SK-N-SH (cell line): ENCODE results near the gene USP40.

Source experiments
- CTCF ChIP-seq: fragments of 200-600 bp; sonication (generic); IDR thresholded peaks from 2 replicates; pipeline ENCODE4 v1.6.1; 2017; ENCODE audit warnings: antibody characterized with exemption, mild to moderate bottlenecking, moderate library complexity
- FOSL2 ChIP-seq: IDR thresholded peaks from 2 replicates; pipeline ENCODE4 v1.4.0; 2012; ENCODE audit warnings: low read depth, mild to moderate bottlenecking, moderate library complexity, borderline replicate concordance
- NRF1 ChIP-seq: IDR thresholded peaks from 2 replicates; pipeline ENCODE4 v1.6.1; 2012; ENCODE audit warnings: low read depth, mild to moderate bottlenecking, low read length
- TAF1 ChIP-seq: IDR thresholded peaks from 2 replicates; pipeline ENCODE4 v1.6.1; 2012; ENCODE audit warnings: low read depth, mild to moderate bottlenecking, low read length, moderate library complexity, borderline replicate concordance
- YY1 ChIP-seq: IDR thresholded peaks from 2 replicates; pipeline ENCODE4 v1.4.0; 2012; ENCODE audit warnings: low read depth, mild to moderate bottlenecking

- TF ChIP-seq YY1 (no peak), FOSL2 (no peak), TAF1 (no peak), NRF1 (no peak), CTCF (no peak)
These were observed 35.5 kb upstream of the USP40 start for GRCh38 chr2:233602076-233602475.
